GM21786 (cell line): Measurements from ENCODE around the gene CCDC107.

Experiments
- ATAC-seq: cut with Tn5 transposase; IDR thresholded peaks from one replicate; pipeline ENCODE4 v1.9.1; 2021; ENCODE audit not compliant: unreplicated experiment

The CCDC107 gene

GRCh38 chr9:35659340-35659739 lies 1.2 kb downstream of the CCDC107 start:
- no peak for ATAC-seq

GRCh38 chr9:35660966-35661415 lies 2.9 kb downstream of the CCDC107 start:
- ATAC-seq, result no peak

- no peak for ATAC-seq
Observed at GRCh38 chr9:35661756-35662350, 3.8 kb downstream of the CCDC107 start.

- no peak for ATAC-seq
Observed at GRCh38 chr9:35662437-35662836, 4.3 kb downstream of the CCDC107 start.

GRCh38 chr9:35664531-35665470 lies 6.7 kb downstream of the CCDC107 start, which contains the start of gene ARHGEF39:
Gene ARHGEF39, minus strand, starts transcription at chr9:35665195. Its CDS starts 26 bp downstream, at chr9:35665169.
- peak; percentile 76 for ATAC-seq

GRCh38 chr9:35665471-35665818 lies 7.4 kb downstream of the CCDC107 start:
- ATAC-seq, result no peak

DNA sequence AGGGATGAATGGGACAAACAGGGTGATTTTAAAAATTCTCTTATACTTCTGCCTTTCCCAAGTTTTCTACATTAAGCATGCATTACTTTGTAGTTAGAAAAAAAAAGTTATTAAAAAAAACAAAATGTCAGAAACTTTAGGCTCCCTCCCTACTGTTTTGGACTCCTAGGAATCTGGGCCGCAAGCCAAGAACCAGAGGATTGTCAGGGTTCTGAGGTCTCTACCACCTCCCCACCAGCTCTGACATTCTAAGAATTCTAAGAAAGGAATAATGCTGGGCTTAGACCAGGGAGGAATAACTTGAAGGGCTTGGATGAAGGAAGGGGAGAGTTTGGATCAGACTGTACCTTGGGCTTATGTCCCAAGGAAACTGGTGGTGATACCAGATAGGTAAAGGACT lies 8.0 kb downstream of the CCDC107 start:
- ATAC-seq, result no peak

- no peak for ATAC-seq
Observed at GRCh38 chr9:35666549-35666948, 8.5 kb downstream of the CCDC107 start.

GRCh38 chr9:35667939-35668338 lies 9.8 kb downstream of the CCDC107 start:
- no peak for ATAC-seq

DNA sequence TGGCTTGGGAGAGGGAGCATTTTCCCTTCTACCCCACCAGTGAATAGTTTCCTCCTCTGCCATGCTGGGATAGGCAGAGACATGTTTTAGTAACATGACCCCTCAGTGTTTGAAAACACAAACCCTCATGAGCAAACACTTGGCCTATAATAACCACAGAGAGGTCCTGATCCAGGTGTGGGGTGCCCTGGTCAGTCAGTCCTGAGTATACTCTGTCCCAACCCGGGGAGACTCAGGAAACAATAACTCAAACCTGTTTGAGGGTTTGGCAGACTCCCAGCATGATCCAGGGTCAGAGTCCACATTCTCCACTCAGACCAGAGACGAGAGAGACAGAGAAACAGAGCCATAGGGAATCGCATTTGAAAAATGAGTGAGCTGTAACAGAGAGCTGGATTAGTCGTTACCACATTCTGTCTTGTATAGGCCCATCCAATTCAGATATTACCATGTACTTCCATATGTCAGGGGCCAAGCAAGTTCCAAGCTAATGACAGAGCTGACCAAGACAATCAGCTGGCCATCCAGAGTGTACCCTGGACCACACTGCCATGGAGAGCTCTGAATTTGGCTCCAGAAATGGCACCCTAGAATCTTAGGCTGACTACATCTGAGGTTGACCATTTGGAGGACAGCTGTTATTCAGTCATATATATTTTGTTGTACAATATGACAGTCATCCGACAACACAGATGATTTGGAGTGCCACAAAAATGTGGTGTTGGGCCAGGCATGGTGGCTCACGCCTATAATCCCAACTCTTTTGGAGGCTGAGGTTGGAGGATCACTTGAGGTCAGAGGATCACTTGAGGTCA lies 11.4 kb downstream of the CCDC107 start:
- no peak for ATAC-seq

GRCh38 chr9:35673132-35674024 lies 15.3 kb downstream of the CCDC107 start, which contains the start of gene CA9:
Gene CA9, plus strand, starts transcription at chr9:35673928. Its CDS starts 32 bp downstream, at chr9:35673960.
- ATAC-seq, result no peak

GRCh38 chr9:35674025-35674361 lies 15.9 kb downstream of the CCDC107 start:
- ATAC-seq, result no peak

GRCh38 chr9:35675204-35675603 lies 17.1 kb downstream of the CCDC107 start:
- no peak for ATAC-seq

- ATAC-seq, result no peak
Observed at GRCh38 chr9:35675732-35676392, 17.8 kb downstream of the CCDC107 start.

DNA sequence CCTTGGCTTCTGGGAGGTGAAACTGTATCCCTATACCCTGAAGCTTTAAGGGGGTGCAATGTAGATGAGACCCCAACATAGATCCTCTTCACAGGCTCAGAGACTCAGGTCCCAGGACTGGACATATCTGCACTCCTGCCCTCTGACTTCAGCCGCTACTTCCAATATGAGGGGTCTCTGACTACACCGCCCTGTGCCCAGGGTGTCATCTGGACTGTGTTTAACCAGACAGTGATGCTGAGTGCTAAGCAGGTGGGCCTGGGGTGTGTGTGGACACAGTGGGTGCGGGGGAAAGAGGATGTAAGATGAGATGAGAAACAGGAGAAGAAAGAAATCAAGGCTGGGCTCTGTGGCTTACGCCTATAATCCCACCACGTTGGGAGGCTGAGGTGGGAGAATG lies 21.0 kb downstream of the CCDC107 start:
- no peak for ATAC-seq

GRCh38 chr9:35679766-35680330 lies 21.8 kb downstream of the CCDC107 start:
- no peak for ATAC-seq

GRCh38 chr9:35680331-35681105 lies 22.4 kb downstream of the CCDC107 start:
- no peak for ATAC-seq

DNA sequence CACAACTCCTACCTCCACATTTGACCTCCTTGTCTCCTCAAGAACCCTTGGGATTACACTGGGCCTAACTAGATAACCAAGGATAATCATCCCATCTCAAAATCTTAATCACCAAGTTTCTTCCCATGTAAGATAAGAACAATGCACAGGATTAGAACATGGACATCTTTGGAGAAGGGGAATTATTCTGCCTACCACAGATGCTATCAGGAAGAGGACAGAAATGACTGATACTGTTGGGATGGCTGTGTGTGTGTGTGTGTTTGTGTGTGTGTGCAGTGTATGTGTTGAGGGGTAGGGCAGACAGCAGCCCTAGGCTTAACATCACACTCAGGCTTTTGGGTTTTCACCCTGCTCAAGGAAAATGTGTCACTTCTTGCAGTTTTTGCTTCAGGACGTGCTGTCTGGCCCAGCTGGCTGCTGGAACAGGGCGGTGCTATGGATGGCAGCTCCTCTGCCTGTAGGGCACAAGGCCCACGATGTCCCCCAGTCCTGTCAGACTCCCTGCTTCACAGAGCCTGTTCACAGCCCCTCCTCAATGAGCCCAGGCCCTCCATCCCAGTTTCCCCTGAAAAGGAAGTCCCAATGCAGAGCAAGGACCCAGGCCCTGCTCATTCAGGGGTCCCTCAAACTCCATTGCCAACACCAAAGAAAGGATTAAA lies 23.4 kb downstream of the CCDC107 start:
- ATAC-seq, result no peak
